ENCODE results near the gene SYNGR3. TPM values are rescaled to one million over a fixed set of nuclear protein-coding genes. Genes with fewer than 3 reads are reported as not detected.

SYNGR3 gene
- total RNA-seq, 1 experiment from 2014 or later: 4.3 TPM

DNA sequence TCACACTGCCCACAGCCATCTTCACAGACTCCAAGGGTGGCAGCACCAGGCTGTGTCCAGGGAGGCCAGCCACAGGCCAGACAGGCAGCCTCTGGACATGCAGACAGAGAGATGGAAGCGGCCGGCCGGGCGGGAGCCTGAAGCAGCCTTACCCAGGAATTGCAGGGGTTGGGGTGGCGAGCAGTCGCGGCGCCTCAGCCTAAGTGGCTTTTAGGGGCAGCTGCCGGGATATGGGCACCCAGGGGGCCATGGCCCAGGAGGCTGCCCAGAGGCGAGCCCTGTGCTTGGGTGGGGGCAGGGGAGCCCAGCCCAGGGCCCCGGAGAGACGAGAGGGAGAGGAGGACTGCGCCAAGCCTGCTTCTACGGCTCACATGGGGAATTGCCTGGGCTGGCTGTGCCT, 35.5 kb downstream of the SYNGR3 start:
- BruUV-seq (replicated peaks): no TSS peak
- no peak overlapping the region for H3K4me3 ChIP-seq
- H3K4me2 ChIP-seq: no peak overlapping the region
- ChIA-PET POLR2A (ENCODE audit: unreplicated experiment) (no interaction called here), CTCF (interaction anchor here (1.2 kb wide), 1 partner anchor 9 kb away, joined by 5 read pairs; no protein-coding TSS in a partner anchor)
- H3K4me1 ChIP-seq (replicated peaks; ENCODE audit: insufficient read depth): peaks cover 16% of the 10 kb centered on the region
- H3K27ac ChIP-seq: no peak overlapping the region
- no peaks in the 10 kb centered on the region for H3K9me2 ChIP-seq (ENCODE audit: insufficient read depth)
- 0 out of 2 replicates have a peak, but pooled peaks cover 4% of the 10 kb centered on the region for H3K79me2 ChIP-seq (ENCODE audit: low read depth)
- TF ChIP-seq CTCF (conservative IDR thresholded peaks at IDR 0.05) (no peak), EZH2 (IDR thresholded peaks at IDR 0.05; ENCODE audit: low read depth) (no peak)
- peaks cover 9% of the 10 kb centered on the region; the same call in 1 of the 2 replicates for H3F3A ChIP-seq (ENCODE audit: insufficient read depth, low read depth)
- H3K27me3 ChIP-seq (ENCODE audit: insufficient read depth, low read depth): no peaks in the 10 kb centered on the region
- H3K36me3 ChIP-seq (ENCODE audit: low read depth): no peaks in the 10 kb centered on the region
- H2AFZ ChIP-seq: no peak overlapping the region
- H4K20me1 ChIP-seq (ENCODE audit: insufficient read depth): peaks cover 4% of the 10 kb centered on the region; the same call in 1 of the 2 replicates
- DNase-seq: no peak
- H3K9me3 ChIP-seq (ENCODE audit: insufficient read depth, low read depth): no peaks in the 10 kb centered on the region
- intact Hi-C loops (cut with micrococcal nuclease; ENCODE audit: unreplicated experiment): no loop called here

GRCh38 chr16:2025878-2026460, 36.2 kb downstream of the SYNGR3 start:
- H3F3A ChIP-seq (ENCODE audit: insufficient read depth, low read depth): peaks cover 9% of the 10 kb centered on the region; the same call in 1 of the 2 replicates
- H3K36me3 ChIP-seq (ENCODE audit: low read depth): no peaks in the 10 kb centered on the region
- CTCF ChIA-PET: interaction anchor here (1.2 kb wide), 1 partner anchor 10 kb away, joined by 5 read pairs; no protein-coding TSS in a partner anchor
- H3K27ac ChIP-seq: no peak overlapping the region
- H4K20me1 ChIP-seq (ENCODE audit: insufficient read depth): peaks cover 4% of the 10 kb centered on the region; the same call in 1 of the 2 replicates
- peak overlapping the region; percentile 34; the same call in 1 of the 2 replicates for H3K4me3 ChIP-seq
- no peak for TF ChIP-seq CTCF (conservative IDR thresholded peaks at IDR 0.05)
- no peak for TF ChIP-seq EZH2 (IDR thresholded peaks at IDR 0.05; ENCODE audit: low read depth)
- H2AFZ ChIP-seq: no peak overlapping the region
- H3K4me1 ChIP-seq (replicated peaks; ENCODE audit: insufficient read depth): peaks cover 16% of the 10 kb centered on the region
- H3K27me3 ChIP-seq (ENCODE audit: insufficient read depth, low read depth): no peaks in the 10 kb centered on the region
- no peaks in the 10 kb centered on the region for H3K9me3 ChIP-seq (ENCODE audit: insufficient read depth, low read depth)
- intact Hi-C loops (cut with micrococcal nuclease; ENCODE audit: unreplicated experiment): no loop called here
- no TSS peak for BruUV-seq (replicated peaks)
- DNase-seq: no peak
- peak overlapping the region; percentile 65 for H3K4me2 ChIP-seq
- no peaks in the 10 kb centered on the region for H3K9me2 ChIP-seq (ENCODE audit: insufficient read depth)
- H3K79me2 ChIP-seq (ENCODE audit: low read depth): 0 out of 2 replicates have a peak, but pooled peaks cover 4% of the 10 kb centered on the region
- POLR2A ChIA-PET (ENCODE audit: unreplicated experiment): no interaction called here

DNA sequence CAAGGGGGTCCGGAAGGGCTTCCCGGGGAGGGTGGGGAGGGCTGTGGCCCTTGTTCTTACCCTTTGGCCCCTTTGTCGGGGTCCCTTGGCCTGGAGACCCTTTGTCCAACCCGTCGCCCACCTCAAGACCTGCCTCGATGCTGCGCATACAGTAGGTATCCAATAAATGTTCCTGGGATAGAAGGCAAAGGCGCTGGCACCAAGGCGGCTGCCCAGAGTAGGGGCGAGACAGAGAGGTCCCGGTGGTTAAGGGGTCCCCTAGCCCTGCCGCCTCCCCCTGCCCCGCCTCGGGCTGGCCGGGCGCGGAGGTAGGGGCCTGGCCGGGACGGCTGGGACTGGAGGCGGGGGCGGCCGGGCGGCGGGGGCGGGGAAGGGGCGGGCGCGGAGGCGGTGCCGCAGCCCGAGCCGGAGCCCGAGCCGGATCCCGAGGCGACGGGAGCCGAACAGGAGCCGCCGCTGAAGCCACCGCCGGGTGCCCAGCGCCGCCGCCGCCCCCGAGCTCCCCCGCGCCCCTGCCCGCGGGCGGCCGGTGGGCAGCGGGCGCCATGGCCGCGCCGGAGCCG, 36.8 kb downstream of the SYNGR3 start, which contains the start of gene NHERF2:
Gene NHERF2 (plus strand): TSS at position 442 of the 563 bp plus-strand sequence. CDS start 104 bp downstream, at position 546.
- peak within 1 kb of the TSS; percentile 85 for H3K4me2 ChIP-seq
- H3K27me3 ChIP-seq (ENCODE audit: insufficient read depth, low read depth): no peaks in the 10 kb centered on the region
- no TSS peak for BruUV-seq (replicated peaks)
- ChIA-PET POLR2A (ENCODE audit: unreplicated experiment) (interaction anchor here (0.6 kb wide), 1 partner anchor 62 kb away, joined by 7 read pairs; the partner anchor contains the start of gene RPS2), CTCF (interaction anchor here (0.6 to 0.7 kb wide), 2 partner anchors 15 to 21 kb away, joined by 5 to 12 read pairs; partner anchors contain the start of gene TSC2)
- H3K36me3 ChIP-seq (ENCODE audit: low read depth): no peaks in the 10 kb centered on the region
- H4K20me1 ChIP-seq (ENCODE audit: insufficient read depth): peaks cover 4% of the 10 kb centered on the region; the same call in 1 of the 2 replicates
- intact Hi-C loops (cut with micrococcal nuclease; ENCODE audit: unreplicated experiment): no loop called here
- H3K9me2 ChIP-seq (ENCODE audit: insufficient read depth): no peaks in the 10 kb centered on the region
- peaks cover 16% of the 10 kb centered on the region for H3K4me1 ChIP-seq (replicated peaks; ENCODE audit: insufficient read depth)
- 0 out of 2 replicates have a peak within 1 kb of the TSS, but pooled peaks have one; percentile 22 for H2AFZ ChIP-seq
- H3K9me3 ChIP-seq (ENCODE audit: insufficient read depth, low read depth): no peaks in the 10 kb centered on the region
- 0 out of 2 replicates have a peak, but pooled peaks cover 4% of the 10 kb centered on the region for H3K79me2 ChIP-seq (ENCODE audit: low read depth)
- no peak within 1 kb of the TSS for H3K27ac ChIP-seq
- peaks cover 9% of the 10 kb centered on the region; the same call in 1 of the 2 replicates for H3F3A ChIP-seq (ENCODE audit: insufficient read depth, low read depth)
- DNase-seq: peak in 1 of 2 experiments; percentile 51
- TF ChIP-seq CTCF (conservative IDR thresholded peaks at IDR 0.05): no peak
- TF ChIP-seq EZH2 (IDR thresholded peaks at IDR 0.05; ENCODE audit: low read depth): no peak
- H3K4me3 ChIP-seq: peak within 1 kb of the TSS; percentile 58

Measured in PC-9 (cell line).